ENCODE measurements around the gene PJVK.

GRCh38 chr2:178422097-178422496 lies 29.1 kb upstream of the PJVK start:
- TF ChIP-seq ELF1 (IDR thresholded peaks at IDR 0.05) (no peak), TEAD4 (IDR thresholded peaks at IDR 0.05; ENCODE audit: borderline replicate concordance, insufficient read depth) (no peak), GABPA (IDR thresholded peaks at IDR 0.05; ENCODE audit: low read depth) (no peak), EZH2phosphoT487 (IDR thresholded peaks at IDR 0.05; ENCODE audit: borderline replicate concordance, low read depth) (no peak), JUND (IDR thresholded peaks at IDR 0.05) (no peak), USF1 (IDR thresholded peaks at IDR 0.05; ENCODE audit: borderline replicate concordance, low read depth) (no peak), RAD21 (IDR thresholded peaks at IDR 0.05; ENCODE audit: low read length) (no peak), NRF1 (IDR thresholded peaks at IDR 0.05; ENCODE audit: low read depth, low read length) (no peak)
- TF ChIP-seq, protein P1, sequence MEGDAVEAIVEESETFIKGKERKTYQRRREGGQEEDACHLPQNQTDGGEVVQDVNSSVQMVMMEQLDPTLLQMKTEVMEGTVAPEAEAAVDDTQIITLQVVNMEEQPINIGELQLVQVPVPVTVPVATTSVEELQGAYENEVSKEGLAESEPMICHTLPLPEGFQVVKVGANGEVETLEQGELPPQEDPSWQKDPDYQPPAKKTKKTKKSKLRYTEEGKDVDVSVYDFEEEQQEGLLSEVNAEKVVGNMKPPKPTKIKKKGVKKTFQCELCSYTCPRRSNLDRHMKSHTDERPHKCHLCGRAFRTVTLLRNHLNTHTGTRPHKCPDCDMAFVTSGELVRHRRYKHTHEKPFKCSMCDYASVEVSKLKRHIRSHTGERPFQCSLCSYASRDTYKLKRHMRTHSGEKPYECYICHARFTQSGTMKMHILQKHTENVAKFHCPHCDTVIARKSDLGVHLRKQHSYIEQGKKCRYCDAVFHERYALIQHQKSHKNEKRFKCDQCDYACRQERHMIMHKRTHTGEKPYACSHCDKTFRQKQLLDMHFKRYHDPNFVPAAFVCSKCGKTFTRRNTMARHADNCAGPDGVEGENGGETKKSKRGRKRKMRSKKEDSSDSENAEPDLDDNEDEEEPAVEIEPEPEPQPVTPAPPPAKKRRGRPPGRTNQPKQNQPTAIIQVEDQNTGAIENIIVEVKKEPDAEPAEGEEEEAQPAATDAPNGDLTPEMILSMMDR (IDR thresholded peaks at IDR 0.05), result no peak

All from SK-N-SH (cell line).